K562 (cell line): ENCODE measurements around the gene NR1H2. TPM values are rescaled to one million over a fixed set of nuclear protein-coding genes. Genes with fewer than 3 reads are reported as not detected.
"Not testable (repeated sequence)": the region's sequence is repeated elsewhere in the genome, so short reads cannot be mapped to it uniquely, and the experiment has no call there.

Source experiments
- ATAC-seq: fragments of 200-7000 bp; cut with Tn5 transposase; 3 replicates; pipeline ENCODE4 v1.9.1; 2020; ENCODE audit warnings: moderate library complexity
- BruUV-seq: library from RNA; stranded (reverse); fragments of 400-500 nt; replicated peaks from 2 replicates; lab custom pipeline; 2021; lab: Mats Ljungman, UMichigan
- CTCF ChIA-PET: fragments of 300-600 bp; formaldehyde crosslinking; extraction: SDS; loops from one replicate; lab custom pipeline; 2021; ENCODE audit warnings: low intra/inter-chr PET ratio; lab: Yijun Ruan, JAX
- POLR2A ChIA-PET: fragments of 300-600, 350-650 bp; sonication (Branson Sonifier 250); formaldehyde crosslinking; extraction: SDS; loops from one replicate; lab custom pipeline; 2021; ENCODE audit warnings: antibody characterized with exemption, inconsistent platforms; lab: Yijun Ruan, JAX
- DNase-seq, 4 experiments: peaks; one replicate each; pipeline versions ENCODE4 v3.0.0 to v3.0.0-alpha.2; 2011 to 2018; ENCODE audit warnings: low spot score in 3 of 4, mixed read lengths in 3 of 4; ENCODE audit errors: extremely low read depth in 1 of 4
- FAIRE-seq: peaks from 2 replicates; lab custom pipeline; 2011; peaks lifted over from hg19 to GRCh38; lab: Jason Lieb, UNC
- H2AFZ ChIP-seq: 2 replicates; pipeline ENCODE4 v1.6.0; 2011; ENCODE audit warnings: low read depth, low read length, control low read depth, inconsistent platforms
- H3K27ac ChIP-seq: fragments of 200-600 bp; 3 replicates; pipeline ENCODE4 v1.8.0; 2011; ENCODE audit warnings: low read depth, mild to moderate bottlenecking, control low read depth, inconsistent platforms, low read length, moderate library complexity, mixed read lengths; ENCODE audit errors: extremely low read depth
- H3K27me3 ChIP-seq, 2 experiments: fragments of 300-600 bp in 1 of 2; 2 replicates in 1 of 2; 3 replicates in 1 of 2; pipeline versions ENCODE4 v1.6.0 to v1.8.0; 2011; ENCODE audit warnings: inconsistent platforms in 2 of 2, low read length in 2 of 2, mild to moderate bottlenecking in 1 of 2, mixed read lengths in 1 of 2, moderate library complexity in 1 of 2; ENCODE audit not compliant: control insufficient read depth in 2 of 2, insufficient read depth in 2 of 2
- H3K36me3 ChIP-seq: fragments of 300-600 bp; 3 replicates; pipeline ENCODE4 v1.8.0; 2011; ENCODE audit warnings: mild to moderate bottlenecking, low read length, inconsistent platforms; ENCODE audit not compliant: control insufficient read depth, insufficient read depth
- H3K4me1 ChIP-seq, 2 experiments: fragments of 200-600 bp in 1 of 2; replicated peaks in 1 of 2; 2 replicates in 1 of 2; 3 replicates in 1 of 2; pipeline versions ENCODE4 v1.5.1 to v1.8.0; 2011; ENCODE audit warnings: inconsistent platforms in 2 of 2, low read length in 2 of 2, mild to moderate bottlenecking in 1 of 2, mixed read lengths in 1 of 2, moderate library complexity in 1 of 2; ENCODE audit not compliant: control insufficient read depth in 2 of 2, insufficient read depth in 2 of 2
- H3K4me2 ChIP-seq: 2 replicates; pipeline ENCODE4 v1.6.1; 2011; ENCODE audit warnings: low read length, control low read depth, inconsistent platforms, mixed read lengths; ENCODE audit not compliant: insufficient read depth
- H3K4me3 ChIP-seq: fragments of 200-600 bp; sonication (generic), shearing (Covaris generic); 2 replicates; pipeline ENCODE4 v1.5.1; 2016; ENCODE audit warnings: control low read depth, inconsistent platforms
- H3K79me2 ChIP-seq: fragments of 200-600 bp; 3 replicates; pipeline ENCODE4 v1.8.0; 2011; ENCODE audit warnings: low read length, inconsistent platforms; ENCODE audit not compliant: control insufficient read depth, insufficient read depth
- H3K9ac ChIP-seq, 2 experiments: 2 replicates each; pipeline versions ENCODE4 v1.6.0 to v1.6.1; 2011; ENCODE audit warnings: low read depth in 2 of 2, low read length in 2 of 2, control low read depth in 1 of 2, inconsistent platforms in 1 of 2, mild to moderate bottlenecking in 1 of 2, mixed read lengths in 1 of 2; ENCODE audit not compliant: insufficient read depth in 1 of 2
- H3K9me1 ChIP-seq: one replicate; pipeline ENCODE4 v1.6.0; 2011; ENCODE audit warnings: inconsistent platforms, mild to moderate bottlenecking, low read length, moderate library complexity; ENCODE audit not compliant: control insufficient read depth, insufficient read depth
- H3K9me3 ChIP-seq: replicated peaks from 2 replicates; pipeline ENCODE4 v1.5.1; 2011; ENCODE audit warnings: low read depth, low read length, inconsistent platforms; ENCODE audit not compliant: control insufficient read depth, insufficient read depth
- H4K20me1 ChIP-seq: replicated peaks from 2 replicates; pipeline ENCODE4 v1.6.1; 2011; ENCODE audit warnings: low read length, inconsistent platforms, mixed read lengths; ENCODE audit not compliant: control insufficient read depth, insufficient read depth
- DACH1 ChIP-seq: fragments of 450-650 bp; IDR thresholded peaks from 2 replicates; pipeline ENCODE4 v1.6.1; 2018; ENCODE audit not compliant: partially characterized antibody
- DNMT1 ChIP-seq: fragments of 450-650 bp; IDR thresholded peaks from 2 replicates; pipeline ENCODE4 v1.6.1; 2016; ENCODE audit warnings: antibody characterized with exemption, mild to moderate bottlenecking
- HMBOX1 ChIP-seq: sonication (generic); IDR thresholded peaks from 2 replicates; pipeline ENCODE4 v1.6.1; 2016
- HMGN3 ChIP-seq: IDR thresholded peaks from 2 replicates; pipeline ENCODE4 v1.6.1; 2011; ENCODE audit warnings: borderline replicate concordance, low read depth, mild to moderate bottlenecking, mixed read lengths, low read length; ENCODE audit not compliant: insufficient read length; ENCODE audit errors: extremely low read depth
- MCM2 ChIP-seq: fragments of 450-650 bp; IDR thresholded peaks from 2 replicates; pipeline ENCODE4 v1.6.1; 2017; ENCODE audit warnings: low read depth, mild to moderate bottlenecking
- MCM7 ChIP-seq, 2 experiments: fragments of 450-650 bp; IDR thresholded peaks; 2 replicates each; pipeline ENCODE4 v1.6.1; 2016 to 2018
- MIER1 ChIP-seq: fragments of 450-650 bp; IDR thresholded peaks from 2 replicates; pipeline ENCODE4 v1.6.1; 2016; ENCODE audit warnings: antibody characterized with exemption, mild to moderate bottlenecking, low read depth
- PHB2 ChIP-seq: fragments of 450-650 bp; IDR thresholded peaks from 2 replicates; pipeline ENCODE4 v1.6.1; 2017; ENCODE audit warnings: low read depth
- POLR2B ChIP-seq: fragments of 450-650 bp; IDR thresholded peaks from 2 replicates; pipeline ENCODE4 v1.6.1; 2018; ENCODE audit warnings: low read depth; ENCODE audit not compliant: partially characterized antibody
- SMARCB1 ChIP-seq: IDR thresholded peaks from 2 replicates; pipeline ENCODE4 v1.6.1; 2011; ENCODE audit warnings: improper control_type of control experiment, low read depth; ENCODE audit not compliant: insufficient read length
- SPI1 ChIP-seq: IDR thresholded peaks from 2 replicates; pipeline ENCODE4 v1.6.1; 2011; ENCODE audit warnings: low read depth, low read length, control low read depth, borderline replicate concordance
- SRSF7 ChIP-seq: fragments of 200-400 bp; formaldehyde crosslinking; optimal IDR thresholded peaks from 2 replicates; pipeline ENCODE3; 2017; ENCODE audit warnings: mild to moderate bottlenecking, low read depth, low read length
- THRA ChIP-seq: fragments of 450-650 bp; IDR thresholded peaks from 2 replicates; pipeline ENCODE4 v1.6.1; 2017; ENCODE audit warnings: mild to moderate bottlenecking, moderate library complexity
- ZKSCAN3 ChIP-seq: fragments of 250-450 bp; sonication (Bioruptor Pico); IDR thresholded peaks from 2 replicates; pipeline ENCODE4 v1.4.0; 2020
- ZNF146 ChIP-seq: IDR thresholded peaks from one replicate; pipeline ENCODE4 v1.6.1; 2018; ENCODE audit warnings: missing compliant biosample characterization; ENCODE audit not compliant: unreplicated experiment
- ZNF431 ChIP-seq: sonication (generic); formaldehyde crosslinking; IDR thresholded peaks from 2 replicates; pipeline ENCODE4 v1.8.0; 2022; ENCODE audit warnings: mild to moderate bottlenecking, missing genetic modification reagents
- ZNF77 ChIP-seq: fragments of 250-450 bp; sonication (Bioruptor Pico); IDR thresholded peaks from 2 replicates; pipeline ENCODE4 v1.5.0; 2020
- WGBS: fragments of 100-300 bp; shearing (Covaris generic); methylation state at CpG from one replicate; pipeline ENCODE4 v1.1.6; 2016; ENCODE audit warnings: low coverage, mixed read lengths; ENCODE audit not compliant: insufficient coverage; ENCODE audit errors: missing lambda C conversion rate; 5-methylcytosine and 5-hydroxymethylcytosine counted together
- in situ Hi-C: fragments of 300-500 bp; cut with MboI; formaldehyde crosslinking; loops from 4 replicates; pipeline ENCODE4 v1.15.0; 2018; ENCODE audit warnings: inconsistent platforms, mixed read lengths
- intact Hi-C: fragments of 100-400 bp; cut with micrococcal nuclease; formaldehyde crosslinking; loops from 2 replicates; pipeline ENCODE4 v1.14.2; 2022
- polyA plus RNA-seq, 8 experiments: library from polyadenylated mRNA; depleted of rRNA in 4 of 8; stranded (reverse) in 5 of 8; unstranded in 3 of 8; fragments of >200 nt; fragmentation: Nextera tagmentation in 2 of 8; fragmentation: Illumina TruSeq in 1 of 8; extraction: Ambion mirVana in 2 of 8; extraction: Trizol in 1 of 8; gene quantifications; 2 replicates each; pipeline versions ENCODE4 v1.2.1 to v1.2.3, GENCODE V29; 2011 to 2014; ENCODE audit warnings: inconsistent platforms in 1 of 8, missing spikeins in 1 of 8
- total RNA-seq, 7 experiments: library from RNA; depleted of rRNA in 6 of 7; stranded (reverse); fragments of >200 nt in 6 of 7; fragmentation: Illumina TruSeq in 2 of 7; extraction: Trizol in 2 of 7; gene quantifications; 2 replicates each; pipeline versions ENCODE4 v1.2.1 to v1.2.3, GENCODE V29; 2011 to 2021; ENCODE audit warnings: low replicate concordance in 1 of 7
- TF ChIP-seq, protein P1 (sequence below): sonication (generic); formaldehyde crosslinking; IDR thresholded peaks from 2 replicates; pipeline ENCODE4 v1.8.1; 2023; ENCODE audit warnings: mild to moderate bottlenecking, missing genetic modification reagents
- TF ChIP-seq, protein P2 (sequence below): fragments of 450-650 bp; conservative IDR thresholded peaks from 2 replicates; pipeline ENCODE4 v1.6.1; 2016; ENCODE audit warnings: missing genetic modification characterization, low read depth, mild to moderate bottlenecking, missing compliant biosample characterization, moderate library complexity

NR1H2 gene
- total and polyA plus RNA-seq, 9 of the 15 experiments (the other 6 are each of a cell fraction or from before 2014, with no cell fraction given) = 0.11 to 73.8 (median 24.0) TPM

- TF ChIP-seq THRA = no peak
- TF ChIP-seq HMGN3 = no peak
- TF ChIP-seq ZKSCAN3 = no peak
- no peak for TF ChIP-seq MCM7 (IDR thresholded peaks at IDR 0.05)
- TF ChIP-seq, protein P1, sequence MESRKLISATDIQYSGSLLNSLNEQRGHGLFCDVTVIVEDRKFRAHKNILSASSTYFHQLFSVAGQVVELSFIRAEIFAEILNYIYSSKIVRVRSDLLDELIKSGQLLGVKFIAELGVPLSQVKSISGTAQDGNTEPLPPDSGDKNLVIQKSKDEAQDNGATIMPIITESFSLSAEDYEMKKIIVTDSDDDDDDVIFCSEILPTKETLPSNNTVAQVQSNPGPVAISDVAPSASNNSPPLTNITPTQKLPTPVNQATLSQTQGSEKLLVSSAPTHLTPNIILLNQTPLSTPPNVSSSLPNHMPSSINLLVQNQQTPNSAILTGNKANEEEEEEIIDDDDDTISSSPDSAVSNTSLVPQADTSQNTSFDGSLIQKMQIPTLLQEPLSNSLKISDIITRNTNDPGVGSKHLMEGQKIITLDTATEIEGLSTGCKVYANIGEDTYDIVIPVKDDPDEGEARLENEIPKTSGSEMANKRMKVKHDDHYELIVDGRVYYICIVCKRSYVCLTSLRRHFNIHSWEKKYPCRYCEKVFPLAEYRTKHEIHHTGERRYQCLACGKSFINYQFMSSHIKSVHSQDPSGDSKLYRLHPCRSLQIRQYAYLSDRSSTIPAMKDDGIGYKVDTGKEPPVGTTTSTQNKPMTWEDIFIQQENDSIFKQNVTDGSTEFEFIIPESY = 0 out of 2 replicates have a peak, but pooled peaks have one; percentile 23
- TF ChIP-seq, protein P2, sequence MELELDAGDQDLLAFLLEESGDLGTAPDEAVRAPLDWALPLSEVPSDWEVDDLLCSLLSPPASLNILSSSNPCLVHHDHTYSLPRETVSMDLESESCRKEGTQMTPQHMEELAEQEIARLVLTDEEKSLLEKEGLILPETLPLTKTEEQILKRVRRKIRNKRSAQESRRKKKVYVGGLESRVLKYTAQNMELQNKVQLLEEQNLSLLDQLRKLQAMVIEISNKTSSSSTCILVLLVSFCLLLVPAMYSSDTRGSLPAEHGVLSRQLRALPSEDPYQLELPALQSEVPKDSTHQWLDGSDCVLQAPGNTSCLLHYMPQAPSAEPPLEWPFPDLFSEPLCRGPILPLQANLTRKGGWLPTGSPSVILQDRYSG (tag) = no peak
- no peak for TF ChIP-seq MIER1
- no peak for TF ChIP-seq DNMT1
- no peak for TF ChIP-seq HMBOX1
- no peak for TF ChIP-seq SPI1
- no peak for TF ChIP-seq ZNF77 (CRISPR knock-in tag)
- TF ChIP-seq MCM2 = no peak
- TF ChIP-seq SRSF7 = no peak
- no peak for TF ChIP-seq PHB2
- peak; percentile 19 for TF ChIP-seq POLR2B
- TF ChIP-seq DACH1 = no peak
- TF ChIP-seq ZNF146 (CRISPR knock-in tag) = no peak
- no peak for TF ChIP-seq ZNF431 (CRISPR knock-in tag)
- no peak for TF ChIP-seq SMARCB1
Observed at GRCh38 chr19:50387868-50388245, 11.6 kb downstream of the NR1H2 start (continued).

DNA sequence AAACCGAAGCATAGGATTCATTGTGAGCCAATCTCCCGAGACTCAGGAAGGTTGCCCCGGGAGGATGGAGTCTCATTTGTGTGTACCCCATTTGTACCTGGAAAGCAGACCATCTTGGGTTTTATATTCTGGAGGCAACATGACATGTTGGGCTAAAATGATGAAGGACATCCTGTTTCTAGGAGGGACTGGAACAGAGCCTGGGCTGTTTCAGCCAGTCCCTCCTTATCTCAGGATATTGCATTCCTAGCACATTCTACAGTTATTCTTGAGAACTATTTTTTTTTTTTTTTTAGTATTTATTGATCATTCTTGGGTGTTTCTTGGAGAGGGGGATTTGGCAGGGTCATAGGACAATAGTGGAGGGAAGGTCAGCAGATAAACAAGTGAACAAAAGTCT is 14.0 kb downstream of the NR1H2 start:
- BruUV-seq, H3K9me3 ChIP-seq, H3K27ac ChIP-seq, intact Hi-C loops, FAIRE-seq, DNase-seq, H3K4me3 ChIP-seq, H2AFZ ChIP-seq, H3K9ac ChIP-seq, CTCF ChIA-PET, in situ Hi-C loops, H4K20me1 ChIP-seq, H3K9me1 ChIP-seq, ATAC-seq, H3K27me3 ChIP-seq, H3K4me2 ChIP-seq, POLR2A ChIA-PET: not testable (repeated sequence)
- 98% methylated on average over 3 of the region's 3 CpGs for WGBS
- H3K79me2 ChIP-seq = peaks cover 81% of the 10 kb centered on the region
- H3K4me1 ChIP-seq = peaks cover 4 to 19% of the 10 kb centered on the region in 2 experiments; a peak in 3 of 5 replicates
- H3K36me3 ChIP-seq = peaks cover 65% of the 10 kb centered on the region
